H7 (cell line): ENCODE results near the gene ABLIM3. TPM values are rescaled to one million over a fixed set of nuclear protein-coding genes. Genes with fewer than 3 reads are reported as not detected.
"Not testable (repeated sequence)": the region's sequence is repeated elsewhere in the genome, so short reads cannot be mapped to it uniquely, and the experiment has no call there.

ENCODE experiments used
- DNase-seq: peaks from one replicate; pipeline ENCODE4 v3.0.0; 2012
- H3K27me3 ChIP-seq: 2 replicates; pipeline ENCODE4 v1.6.0; 2011; ENCODE audit warnings: mild to moderate bottlenecking, low read length; ENCODE audit not compliant: control insufficient read depth, insufficient read depth
- H3K36me3 ChIP-seq: replicated peaks from 2 replicates; pipeline ENCODE4 v1.5.1; 2011; ENCODE audit warnings: low read length; ENCODE audit not compliant: control insufficient read depth, insufficient read depth
- H3K4me3 ChIP-seq: 2 replicates; pipeline ENCODE4 v1.5.1; 2011; ENCODE audit warnings: low read depth, mild to moderate bottlenecking, control low read depth, low read length, moderate library complexity; ENCODE audit not compliant: insufficient read depth
- total RNA-seq: library from RNA; depleted of rRNA; stranded (reverse); fragments of >200 nt; shearing (Covaris generic); gene quantifications from 2 replicates; pipeline ENCODE4 v1.2.3, GENCODE V29; 2014

The ABLIM3 gene
- total RNA-seq, 1 experiment from 2014 or later = 0.03 TPM

GRCh38 chr5:149177339-149177843, 36.1 kb downstream of the ABLIM3 start:
- no peak overlapping the region for H3K4me3 ChIP-seq
- DNase-seq = no peak
- no peaks in the 10 kb centered on the region for H3K27me3 ChIP-seq
- no peaks in the 10 kb centered on the region for H3K36me3 ChIP-seq

DNA sequence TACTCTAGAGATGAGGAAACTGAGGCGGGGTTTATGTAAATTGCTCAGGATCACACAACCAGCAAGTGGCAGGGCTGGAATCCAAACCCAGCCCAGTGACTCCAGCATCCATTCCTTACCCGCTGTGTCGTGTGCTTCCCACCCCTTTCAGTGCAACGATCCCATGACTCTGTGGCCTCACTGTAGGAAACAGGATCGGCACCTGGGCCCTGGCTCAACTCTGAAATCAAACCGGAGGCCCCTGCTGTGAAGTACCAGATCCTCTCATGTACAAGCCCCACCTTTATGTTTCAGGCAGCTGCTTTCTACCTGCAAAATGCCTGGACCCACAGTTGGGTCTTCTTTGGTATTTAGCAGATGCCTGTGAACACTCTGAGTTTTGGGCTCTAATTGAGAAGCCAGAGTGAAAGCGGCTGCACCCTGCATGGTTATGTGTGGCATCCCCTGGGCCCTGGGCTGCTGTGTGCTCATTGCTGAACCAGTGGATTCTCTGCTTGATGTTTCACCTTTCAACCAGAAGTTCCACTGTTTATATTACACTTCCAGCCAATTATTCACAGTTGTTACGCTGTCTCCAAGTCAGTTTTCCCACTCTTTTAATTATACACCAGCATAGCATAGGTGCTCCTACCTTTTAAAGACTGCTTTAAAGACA, 36.7 kb downstream of the ABLIM3 start:
- peak; percentile 35 for DNase-seq
- Histone ChIP-seq H3K36me3 (no peaks in the 10 kb centered on the region), H3K27me3 (no peaks in the 10 kb centered on the region), H3K4me3 (no peak overlapping the region)

- Histone ChIP-seq H3K36me3 (no peaks in the 10 kb centered on the region), H3K27me3 (no peaks in the 10 kb centered on the region), H3K4me3 (no peak overlapping the region)
- no peak for DNase-seq
Measured at GRCh38 chr5:149181732-149182131, 40.4 kb downstream of the ABLIM3 start.

DNA sequence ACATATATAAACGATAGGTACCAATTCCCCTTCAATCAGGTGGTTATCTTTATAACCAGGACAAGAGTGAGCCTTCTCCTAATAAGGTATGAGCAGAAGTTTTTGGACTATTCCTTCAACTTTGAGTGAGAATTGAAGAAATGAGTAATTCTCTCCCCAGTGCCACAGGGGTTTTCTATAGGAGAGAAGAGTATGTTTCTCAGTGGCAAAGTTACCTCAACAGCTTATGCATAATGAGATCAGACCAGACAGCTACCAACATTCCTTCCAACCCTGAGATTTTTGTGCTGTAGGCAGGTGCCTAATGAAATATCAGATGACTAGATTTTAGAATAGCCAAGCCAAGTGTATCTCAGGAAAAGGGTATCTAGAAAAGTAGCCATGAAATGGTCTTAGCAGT, 40.9 kb downstream of the ABLIM3 start:
- no peak overlapping the region for H3K4me3 ChIP-seq
- DNase-seq = no peak
- H3K36me3 ChIP-seq = no peaks in the 10 kb centered on the region
- no peaks in the 10 kb centered on the region for H3K27me3 ChIP-seq

DNA sequence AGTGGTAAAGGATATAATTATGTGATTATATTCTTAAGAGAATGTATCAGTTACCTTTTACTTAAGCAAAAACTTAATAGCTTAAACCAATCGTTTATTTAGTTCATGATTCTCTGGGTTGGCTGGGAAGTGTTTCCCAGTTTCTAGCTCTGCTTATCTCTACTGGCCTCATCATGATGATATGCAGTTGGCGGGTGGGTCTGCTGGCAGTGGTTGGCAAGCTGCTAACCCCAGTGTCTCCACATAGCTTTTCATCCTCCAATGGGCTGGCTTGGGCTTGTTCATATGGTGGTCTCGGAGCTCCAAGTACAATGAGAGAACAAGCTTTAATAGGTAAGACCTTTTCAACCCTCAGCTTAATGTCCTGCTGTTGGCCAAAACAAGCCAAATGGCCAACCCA, 43.8 kb downstream of the ABLIM3 start:
- Histone ChIP-seq H3K27me3 (no peaks in the 10 kb centered on the region), H3K36me3 (no peaks in the 10 kb centered on the region), H3K4me3 (no peak overlapping the region)
- DNase-seq = no peak

DNA sequence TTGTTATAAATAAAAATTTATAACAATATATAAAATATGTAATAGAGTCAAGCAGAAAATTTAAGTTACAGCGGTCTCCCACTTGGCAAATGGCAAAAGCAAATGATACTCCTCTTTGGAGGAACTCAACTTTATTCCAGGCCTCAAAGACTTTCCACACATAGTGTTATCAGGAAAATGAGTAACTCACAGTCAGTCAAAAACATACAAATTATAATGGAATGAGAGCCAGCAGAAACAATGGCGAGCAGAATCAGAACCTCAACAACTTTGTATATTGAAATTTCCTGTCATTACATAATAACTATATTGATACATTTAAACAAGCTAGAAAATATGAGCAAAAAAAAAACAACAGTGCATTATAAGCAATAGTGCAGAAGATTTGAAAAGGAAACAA, 45.2 kb downstream of the ABLIM3 start:
- DNase-seq = no peak
- H3K4me3 ChIP-seq = no peak overlapping the region
- H3K36me3 ChIP-seq = no peaks in the 10 kb centered on the region
- no peaks in the 10 kb centered on the region for H3K27me3 ChIP-seq

DNA sequence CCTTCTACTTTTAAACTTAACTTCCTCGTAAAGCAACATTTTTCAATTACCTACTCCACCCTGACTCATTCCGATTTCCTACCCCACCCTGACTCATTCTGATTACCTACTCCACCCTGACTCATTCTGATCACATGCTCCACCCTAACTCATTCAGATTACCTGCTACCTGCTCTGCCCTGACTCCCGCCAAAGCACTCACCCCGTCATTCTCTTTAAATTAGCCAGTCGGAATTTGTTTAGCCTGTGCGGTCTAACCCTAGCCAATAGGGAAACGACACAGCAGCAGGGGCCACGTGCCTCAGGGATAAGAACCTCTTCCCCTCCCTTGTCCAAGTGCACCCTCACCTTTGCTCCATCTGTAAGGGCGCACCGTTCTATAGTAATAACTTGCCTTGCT, 46.3 kb downstream of the ABLIM3 start:
- not testable (repeated sequence) for H3K4me3 ChIP-seq, DNase-seq, H3K36me3 ChIP-seq, H3K27me3 ChIP-seq

- Histone ChIP-seq H3K36me3 (no peaks in the 10 kb centered on the region), H3K27me3 (no peaks in the 10 kb centered on the region), H3K4me3 (no peak overlapping the region)
- DNase-seq = no peak
Measured at GRCh38 chr5:149188383-149188782, 47.1 kb downstream of the ABLIM3 start.

- no peaks in the 10 kb centered on the region for H3K36me3 ChIP-seq
- H3K27me3 ChIP-seq = no peaks in the 10 kb centered on the region
- no peak for DNase-seq
- no peak overlapping the region for H3K4me3 ChIP-seq
Measured at GRCh38 chr5:149195337-149195887, 54.1 kb downstream of the ABLIM3 start.

DNA sequence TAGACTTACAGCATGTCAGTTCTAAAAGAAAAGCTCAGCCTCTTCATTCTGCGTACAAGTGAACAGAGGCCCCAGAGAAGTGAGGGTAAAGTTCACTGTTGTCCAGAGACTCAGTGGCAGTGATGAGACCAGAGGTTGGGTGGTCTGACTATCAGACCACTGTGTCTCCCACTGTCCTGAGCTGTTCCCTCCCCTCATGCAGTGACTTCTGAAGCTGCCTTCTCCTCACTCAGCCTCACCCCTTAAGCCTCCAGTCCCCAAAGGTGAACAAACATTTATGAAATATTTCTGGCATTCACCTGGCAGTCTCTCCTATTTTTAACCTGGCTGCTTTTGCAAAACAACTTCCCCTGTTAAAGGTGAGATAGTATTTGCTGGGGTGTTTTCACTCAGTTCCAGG, 54.7 kb downstream of the ABLIM3 start:
- no peak overlapping the region for H3K4me3 ChIP-seq

GRCh38 chr5:149198148-149198547, 56.9 kb downstream of the ABLIM3 start:
- Histone ChIP-seq H3K27me3 (no peaks in the 10 kb centered on the region), H3K36me3 (no peaks in the 10 kb centered on the region), H3K4me3 (no peak overlapping the region)
- DNase-seq = no peak

More for the DNA sequence above, 54.7 kb downstream of the ABLIM3 start:
- Histone ChIP-seq H3K27me3 (no peaks in the 10 kb centered on the region), H3K36me3 (no peaks in the 10 kb centered on the region)
- no peak for DNase-seq

DNA sequence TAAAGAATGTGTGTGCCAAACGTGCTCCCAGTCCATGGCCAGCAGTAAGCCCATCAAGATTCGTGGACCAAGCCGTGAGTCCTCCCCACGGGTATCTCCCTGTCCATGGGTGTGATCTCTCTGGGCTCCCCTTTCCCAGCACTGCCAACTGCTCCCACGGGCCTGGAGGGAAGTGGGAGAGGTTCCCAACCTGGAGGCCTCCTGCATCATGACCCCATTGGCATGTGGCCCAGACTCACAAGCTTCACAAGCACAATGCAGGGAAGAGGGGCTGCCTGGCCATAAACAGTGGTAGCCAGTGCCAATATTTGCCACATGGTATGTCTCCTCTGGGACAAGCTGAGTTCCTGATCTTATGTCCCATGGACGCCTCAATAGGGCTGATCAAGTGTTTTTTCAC, 59.1 kb downstream of the ABLIM3 start:
- H3K36me3 ChIP-seq = no peaks in the 10 kb centered on the region
- DNase-seq = no peak
- H3K4me3 ChIP-seq = no peak overlapping the region
- H3K27me3 ChIP-seq = no peaks in the 10 kb centered on the region

DNA sequence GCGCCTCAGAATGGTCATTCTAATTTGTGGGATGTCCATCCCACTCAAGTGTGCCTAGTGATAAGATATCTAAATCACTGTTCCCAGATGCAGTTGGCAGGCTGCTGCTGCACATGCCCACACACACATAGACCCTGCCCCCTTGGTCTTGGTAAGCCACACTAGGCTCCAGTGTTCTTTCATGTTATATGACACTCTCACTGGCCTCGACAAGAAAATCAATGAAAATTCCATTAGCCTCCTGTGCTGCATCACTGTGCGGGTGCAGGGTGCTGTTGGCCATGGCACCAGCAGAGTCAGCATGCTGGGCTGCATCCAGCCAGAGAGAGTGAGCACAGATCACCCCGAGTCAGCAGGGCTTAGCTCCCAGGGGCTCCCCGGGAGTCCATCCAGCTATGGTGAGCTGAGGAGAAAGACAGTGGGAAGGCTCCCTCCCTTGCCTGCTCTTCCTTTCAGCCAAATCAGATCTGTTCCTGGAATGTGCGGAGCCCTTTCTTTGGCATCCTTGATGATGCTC, 59.9 kb downstream of the ABLIM3 start:
- Histone ChIP-seq H3K36me3 (no peaks in the 10 kb centered on the region), H3K4me3 (no peak overlapping the region), H3K27me3 (no peaks in the 10 kb centered on the region)
- no peak for DNase-seq

GRCh38 chr5:149202910-149203451, 61.7 kb downstream of the ABLIM3 start:
- DNase-seq = no peak
- no peaks in the 10 kb centered on the region for H3K36me3 ChIP-seq

GRCh38 chr5:149203921-149204441, 62.7 kb downstream of the ABLIM3 start:
- no peak for DNase-seq
- H3K36me3 ChIP-seq = no peaks in the 10 kb centered on the region
- no peaks in the 10 kb centered on the region for H3K27me3 ChIP-seq
- no peak overlapping the region for H3K4me3 ChIP-seq

More at GRCh38 chr5:149202910-149203451, 61.7 kb downstream of the ABLIM3 start:
- Histone ChIP-seq H3K4me3 (no peak overlapping the region), H3K27me3 (no peaks in the 10 kb centered on the region)
